K562 (cell line): ENCODE measurements around the gene PRSS50. TPM values are rescaled to one million over a fixed set of nuclear protein-coding genes. Genes with fewer than 3 reads are reported as not detected.

Experiments used
- IFI16 ChIP-seq: fragments of 250-450 bp; sonication (Bioruptor Pico); IDR thresholded peaks from 2 replicates; pipeline ENCODE4 v2.1.2; 2022; ENCODE audit warnings: mild to moderate bottlenecking, inconsistent platforms
- NKRF ChIP-seq: fragments of 450-650 bp; IDR thresholded peaks from 2 replicates; pipeline ENCODE4 v1.6.1; 2016; ENCODE audit warnings: borderline replicate concordance
- SRF ChIP-seq, 2 experiments: fragments of 250-450, 450-650 bp in 1 of 2; sonication (Bioruptor Pico) in 1 of 2; sonication (generic) in 1 of 2; formaldehyde crosslinking; IDR thresholded peaks; 2 replicates each; pipeline versions ENCODE4 v1.5.0 to v1.5.1; 2020 to 2022; ENCODE audit warnings: mild to moderate bottlenecking in 1 of 2, missing genetic modification reagents in 1 of 2
- TBL1XR1 ChIP-seq, 2 experiments: IDR thresholded peaks; 2 replicates each; pipeline ENCODE4 v1.6.1; 2012; ENCODE audit warnings: improper control_type of control experiment in 2 of 2, low read length in 2 of 2, mild to moderate bottlenecking in 1 of 2
- polyA plus RNA-seq, 8 experiments: library from polyadenylated mRNA; depleted of rRNA in 4 of 8; stranded (reverse) in 5 of 8; unstranded in 3 of 8; fragments of >200 nt; fragmentation: Nextera tagmentation in 2 of 8; fragmentation: Illumina TruSeq in 1 of 8; extraction: Ambion mirVana in 2 of 8; extraction: Trizol in 1 of 8; gene quantifications; 2 replicates each; pipeline versions ENCODE4 v1.2.1 to v1.2.3, GENCODE V29; 2011 to 2014; ENCODE audit warnings: inconsistent platforms in 1 of 8, missing spikeins in 1 of 8
- total RNA-seq, 7 experiments: library from RNA; depleted of rRNA in 6 of 7; stranded (reverse); fragments of >200 nt in 6 of 7; fragmentation: Illumina TruSeq in 2 of 7; extraction: Trizol in 2 of 7; gene quantifications; 2 replicates each; pipeline versions ENCODE4 v1.2.1 to v1.2.3, GENCODE V29; 2011 to 2021; ENCODE audit warnings: low replicate concordance in 1 of 7
- TF ChIP-seq, protein P1 (sequence below), 3 experiments: fragments of 200-800 bp in 1 of 3; fragments of 250-450 bp in 1 of 3; fragments of 450-650 bp in 1 of 3; sonication (Bioruptor Pico) in 1 of 3; sonication (Bioruptor generic) in 1 of 3; formaldehyde crosslinking in 1 of 3; IDR thresholded peaks; 2 replicates each; pipeline versions ENCODE4 v1.6.1 to v1.8.0; 2016 to 2022; ENCODE audit warnings: mild to moderate bottlenecking in 2 of 3, missing genetic modification characterization in 2 of 3, missing compliant biosample characterization in 1 of 3, moderate library complexity in 1 of 3
- TF ChIP-seq, protein P2 (sequence below): fragments of 450-650 bp; IDR thresholded peaks from 2 replicates; pipeline ENCODE4 v1.6.1; 2016; ENCODE audit warnings: low read depth, mild to moderate bottlenecking, moderate library complexity

PRSS50 gene
- total and polyA plus RNA-seq, 9 of the 15 experiments (the other 6 are each of a cell fraction or from before 2014, with no cell fraction given): 0.01 TPM; not detected in 8

DNA sequence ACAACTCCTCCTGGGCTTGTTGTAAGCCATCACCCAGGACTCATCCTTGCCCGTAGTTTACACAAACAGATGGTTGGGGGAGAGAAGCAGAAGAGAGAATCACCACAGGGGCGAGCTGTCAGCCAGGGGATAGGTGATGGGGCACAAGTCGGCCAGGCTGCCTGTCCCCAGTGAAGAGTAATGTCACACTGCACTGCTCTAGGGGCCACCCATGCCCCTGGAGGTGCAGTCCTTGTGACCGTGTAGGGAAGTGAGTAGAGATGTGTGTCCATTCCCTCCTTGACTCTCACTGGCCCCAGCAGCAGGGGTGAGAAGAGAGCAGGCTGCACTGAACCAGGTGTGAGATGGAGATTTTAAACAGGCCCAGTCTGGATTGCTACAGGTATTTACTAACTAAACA is 17.1 kb upstream of the PRSS50 start (continued):
- TF ChIP-seq, protein P1, sequence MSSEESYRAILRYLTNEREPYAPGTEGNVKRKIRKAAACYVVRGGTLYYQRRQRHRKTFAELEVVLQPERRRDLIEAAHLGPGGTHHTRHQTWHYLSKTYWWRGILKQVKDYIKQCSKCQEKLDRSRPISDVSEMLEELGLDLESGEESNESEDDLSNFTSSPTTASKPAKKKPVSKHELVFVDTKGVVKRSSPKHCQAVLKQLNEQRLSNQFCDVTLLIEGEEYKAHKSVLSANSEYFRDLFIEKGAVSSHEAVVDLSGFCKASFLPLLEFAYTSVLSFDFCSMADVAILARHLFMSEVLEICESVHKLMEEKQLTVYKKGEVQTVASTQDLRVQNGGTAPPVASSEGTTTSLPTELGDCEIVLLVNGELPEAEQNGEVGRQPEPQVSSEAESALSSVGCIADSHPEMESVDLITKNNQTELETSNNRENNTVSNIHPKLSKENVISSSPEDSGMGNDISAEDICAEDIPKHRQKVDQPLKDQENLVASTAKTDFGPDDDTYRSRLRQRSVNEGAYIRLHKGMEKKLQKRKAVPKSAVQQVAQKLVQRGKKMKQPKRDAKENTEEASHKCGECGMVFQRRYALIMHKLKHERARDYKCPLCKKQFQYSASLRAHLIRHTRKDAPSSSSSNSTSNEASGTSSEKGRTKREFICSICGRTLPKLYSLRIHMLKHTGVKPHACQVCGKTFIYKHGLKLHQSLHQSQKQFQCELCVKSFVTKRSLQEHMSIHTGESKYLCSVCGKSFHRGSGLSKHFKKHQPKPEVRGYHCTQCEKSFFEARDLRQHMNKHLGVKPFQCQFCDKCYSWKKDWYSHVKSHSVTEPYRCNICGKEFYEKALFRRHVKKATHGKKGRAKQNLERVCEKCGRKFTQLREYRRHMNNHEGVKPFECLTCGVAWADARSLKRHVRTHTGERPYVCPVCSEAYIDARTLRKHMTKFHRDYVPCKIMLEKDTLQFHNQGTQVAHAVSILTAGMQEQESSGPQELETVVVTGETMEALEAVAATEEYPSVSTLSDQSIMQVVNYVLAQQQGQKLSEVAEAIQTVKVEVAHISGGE (CRISPR knock-in tag; IDR thresholded peaks at IDR 0.05): no peak
- TF ChIP-seq IFI16 (no peak), SRF (CRISPR knock-in tag; IDR thresholded peaks at IDR 0.05) (no peak), NKRF (no peak), TBL1XR1 (IDR thresholded peaks at IDR 0.05; ENCODE audit: low read length in 2 of 2) (no peak)
- TF ChIP-seq, protein P2, sequence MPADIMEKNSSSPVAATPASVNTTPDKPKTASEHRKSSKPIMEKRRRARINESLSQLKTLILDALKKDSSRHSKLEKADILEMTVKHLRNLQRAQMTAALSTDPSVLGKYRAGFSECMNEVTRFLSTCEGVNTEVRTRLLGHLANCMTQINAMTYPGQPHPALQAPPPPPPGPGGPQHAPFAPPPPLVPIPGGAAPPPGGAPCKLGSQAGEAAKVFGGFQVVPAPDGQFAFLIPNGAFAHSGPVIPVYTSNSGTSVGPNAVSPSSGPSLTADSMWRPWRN: no peak
- TF ChIP-seq, all 486 proteins: peak for 0
